ENCODE results near the gene PTPRE. TPM values are rescaled to one million over a fixed set of nuclear protein-coding genes. Genes with fewer than 3 reads are reported as not detected.
A peak's percentile ranks its signal among the peaks of the same experiment; 100 is the strongest.

The PTPRE gene
- total and polyA plus RNA-seq, 2 of the 4 experiments (the other 2 are of a cell fraction): 0.34 to 0.54 TPM

DNA sequence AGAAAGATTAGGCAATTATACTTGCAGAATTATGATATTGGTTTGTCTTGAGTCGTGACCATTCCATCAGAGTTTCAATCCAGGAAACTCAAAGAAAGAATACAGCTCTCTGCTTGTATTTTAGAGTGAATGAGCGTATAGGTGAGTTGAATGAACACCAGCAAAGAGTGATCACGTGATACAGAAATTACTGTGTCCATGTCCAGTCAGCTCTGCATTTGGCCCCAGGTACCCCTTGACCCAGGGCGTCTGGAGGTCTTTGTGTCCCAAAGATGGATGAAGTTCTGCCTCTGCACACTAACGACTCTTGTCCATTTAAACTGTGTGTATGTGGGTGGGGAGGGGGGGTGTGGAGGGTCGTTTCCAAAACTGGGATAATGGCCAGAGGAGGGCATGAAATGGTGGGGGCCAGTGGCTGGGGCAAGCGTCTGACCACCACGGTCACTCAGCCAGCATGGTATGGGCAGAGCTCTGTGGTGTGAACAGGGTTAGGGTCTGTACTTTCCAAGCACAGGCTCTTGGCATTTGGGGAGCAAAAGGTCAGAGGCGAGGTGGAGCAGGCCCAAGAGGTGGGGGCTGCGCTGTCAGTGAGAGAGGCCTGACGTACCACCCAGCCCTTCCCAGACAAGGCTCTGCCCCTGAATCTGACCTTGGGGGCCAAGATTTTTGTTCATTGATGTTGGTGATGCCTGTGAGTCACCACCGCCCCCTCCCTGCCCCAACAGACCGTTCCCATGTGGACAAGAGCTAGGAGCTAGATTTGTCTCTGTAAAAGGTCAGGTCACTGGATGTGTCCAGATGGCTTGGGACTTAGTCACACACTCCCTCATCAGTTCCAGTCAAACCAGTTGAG lies 1.4 kb downstream of the PTPRE start:
- no peaks in the 10 kb centered on the region for H3K9me3 ChIP-seq (ENCODE audit: control insufficient read depth, insufficient read depth, low read length)
- H3K18ac ChIP-seq (ENCODE audit: low read depth, low read length): no peak overlapping the region
- H3K4me3 ChIP-seq (ENCODE audit: insufficient read depth, low read depth, low read length): no peak overlapping the region
- no peak for ATAC-seq (ENCODE audit: low read depth)
- H3K4me2 ChIP-seq (ENCODE audit: low read depth, low read length): no peak overlapping the region
- H2AFZ ChIP-seq (replicated peaks; ENCODE audit: low read length, poor library complexity): no peak overlapping the region
- H4K5ac ChIP-seq (ENCODE audit: low read depth, low read length): no peak overlapping the region
- TF ChIP-seq RCOR1 (IDR thresholded peaks at IDR 0.05; ENCODE audit: insufficient replicate concordance, low read length) (no peak), FOS (IDR thresholded peaks at IDR 0.05; ENCODE audit: low read depth, low read length) (0 out of 2 replicates have a peak, but pooled peaks have one; percentile 13)
- no peak overlapping the region for H4K91ac ChIP-seq (ENCODE audit: insufficient read depth, low read depth, low read length)
- no peak overlapping the region for H3K4ac ChIP-seq (ENCODE audit: low read depth, low read length)
- BruUV-seq (replicated peaks): no TSS peak
- WGBS, 2 experiments (ENCODE audit: extremely low coverage in 2 of 2, insufficient read length in 1 of 2): 40% methylated on average over 1 of the region's 13 CpGs; no CpG with 5 or more reads in 1 of the 2 experiments
- DNase-seq: peak; percentile 74
- no peak overlapping the region for H3K9ac ChIP-seq (ENCODE audit: low read depth, low read length)
- no peak overlapping the region for H4K8ac ChIP-seq (ENCODE audit: low read depth in 2 of 2, low read length in 2 of 2)
- H3K23ac ChIP-seq (ENCODE audit: low read depth, low read length): no peak overlapping the region
- peaks cover 4% of the 10 kb centered on the region; the same call in 1 of the 2 replicates for H3K4me1 ChIP-seq (ENCODE audit: control insufficient read depth, insufficient read depth, low read length)
- in situ Hi-C loops (cut with MboI; ENCODE audit: low sequenced_read_pairs) (no loop called here), intact Hi-C loops (cut with micrococcal nuclease) (loop anchor here (10.0 kb wide), 1 partner anchor 246 kb away; no protein-coding TSS in a partner anchor), dilution Hi-C loops (cut with HindIII; ENCODE audit: low sequenced_read_pairs, unreplicated experiment) (no loop called here)
- H3K27me3 ChIP-seq (ENCODE audit: control insufficient read depth, insufficient read depth, low read length): peaks cover 3% of the 10 kb centered on the region; the same call in 1 of the 2 replicates
- no peak overlapping the region; the same call in 1 of the 2 replicates for H2AK5ac ChIP-seq (ENCODE audit: low read depth, low read length)
- no peak overlapping the region for H3K56ac ChIP-seq (ENCODE audit: extremely low read depth, insufficient read depth, low read length)
- ChIA-PET CTCF (interaction anchor here (0.9 kb wide), 1 partner anchor 161 kb away, joined by 3 read pairs; no protein-coding TSS in a partner anchor), POLR2A (ENCODE audit: unreplicated experiment) (no interaction called here)
- H2BK20ac ChIP-seq (ENCODE audit: low read depth, low read length): no peak overlapping the region
- no peak overlapping the region for H2BK5ac ChIP-seq (ENCODE audit: low read depth, low read length, poor library complexity, severe bottlenecking)
- H2BK15ac ChIP-seq (ENCODE audit: low read depth, low read length): no peak overlapping the region
- peak overlapping the region; percentile 28 for H2AK9ac ChIP-seq (replicated peaks; ENCODE audit: low read depth, low read length, poor library complexity)
- H3K27ac ChIP-seq (ENCODE audit: insufficient read depth, low read length): no peak overlapping the region
- no peaks in the 10 kb centered on the region for H3K36me3 ChIP-seq (ENCODE audit: control insufficient read depth, insufficient read depth, low read length)
- peaks cover 11% of the 10 kb centered on the region for H3K9me1 ChIP-seq (ENCODE audit: insufficient read depth, low read length)
- no peak overlapping the region for H3K14ac ChIP-seq (replicated peaks; ENCODE audit: low read depth, low read length)
- no peaks in the 10 kb centered on the region for H3K79me1 ChIP-seq (ENCODE audit: low read depth in 1 of 2, low read length in 2 of 2)
- no peaks in the 10 kb centered on the region for H4K20me1 ChIP-seq (ENCODE audit: insufficient read depth, low read length)
- H2BK120ac ChIP-seq (ENCODE audit: low read depth, low read length): no peak overlapping the region
